K562 (cell line): ENCODE results near the gene PPP1R16B. TPM values are rescaled to one million over a fixed set of nuclear protein-coding genes. Genes with fewer than 3 reads are reported as not detected.

Experiments
- ATAC-seq: fragments of 200-7000 bp; cut with Tn5 transposase; 3 replicates; pipeline ENCODE4 v1.9.1; 2020; ENCODE audit warnings: moderate library complexity
- BruUV-seq: library from RNA; stranded (reverse); fragments of 400-500 nt; replicated peaks from 2 replicates; lab custom pipeline; 2021; lab: Mats Ljungman, UMichigan
- CTCF ChIA-PET: fragments of 300-600 bp; formaldehyde crosslinking; extraction: SDS; loops from one replicate; lab custom pipeline; 2021; ENCODE audit warnings: low intra/inter-chr PET ratio; lab: Yijun Ruan, JAX
- POLR2A ChIA-PET: fragments of 300-600, 350-650 bp; sonication (Branson Sonifier 250); formaldehyde crosslinking; extraction: SDS; loops from one replicate; lab custom pipeline; 2021; ENCODE audit warnings: antibody characterized with exemption, inconsistent platforms; lab: Yijun Ruan, JAX
- DNase-seq, 4 experiments: peaks; one replicate each; pipeline versions ENCODE4 v3.0.0 to v3.0.0-alpha.2; 2011 to 2018; ENCODE audit warnings: low spot score in 3 of 4, mixed read lengths in 3 of 4; ENCODE audit errors: extremely low read depth in 1 of 4
- FAIRE-seq: peaks from 2 replicates; lab custom pipeline; 2011; peaks lifted over from hg19 to GRCh38; lab: Jason Lieb, UNC
- H2AFZ ChIP-seq: 2 replicates; pipeline ENCODE4 v1.6.0; 2011; ENCODE audit warnings: low read depth, low read length, control low read depth, inconsistent platforms
- H3K27ac ChIP-seq: fragments of 200-600 bp; 3 replicates; pipeline ENCODE4 v1.8.0; 2011; ENCODE audit warnings: low read depth, mild to moderate bottlenecking, control low read depth, inconsistent platforms, low read length, moderate library complexity, mixed read lengths; ENCODE audit errors: extremely low read depth
- H3K27me3 ChIP-seq, 2 experiments: fragments of 300-600 bp in 1 of 2; 2 replicates in 1 of 2; 3 replicates in 1 of 2; pipeline versions ENCODE4 v1.6.0 to v1.8.0; 2011; ENCODE audit warnings: inconsistent platforms in 2 of 2, low read length in 2 of 2, mild to moderate bottlenecking in 1 of 2, mixed read lengths in 1 of 2, moderate library complexity in 1 of 2; ENCODE audit not compliant: control insufficient read depth in 2 of 2, insufficient read depth in 2 of 2
- H3K36me3 ChIP-seq: fragments of 300-600 bp; 3 replicates; pipeline ENCODE4 v1.8.0; 2011; ENCODE audit warnings: mild to moderate bottlenecking, low read length, inconsistent platforms; ENCODE audit not compliant: control insufficient read depth, insufficient read depth
- H3K4me1 ChIP-seq, 2 experiments: fragments of 200-600 bp in 1 of 2; replicated peaks in 1 of 2; 2 replicates in 1 of 2; 3 replicates in 1 of 2; pipeline versions ENCODE4 v1.5.1 to v1.8.0; 2011; ENCODE audit warnings: inconsistent platforms in 2 of 2, low read length in 2 of 2, mild to moderate bottlenecking in 1 of 2, mixed read lengths in 1 of 2, moderate library complexity in 1 of 2; ENCODE audit not compliant: control insufficient read depth in 2 of 2, insufficient read depth in 2 of 2
- H3K4me2 ChIP-seq: 2 replicates; pipeline ENCODE4 v1.6.1; 2011; ENCODE audit warnings: low read length, control low read depth, inconsistent platforms, mixed read lengths; ENCODE audit not compliant: insufficient read depth
- H3K4me3 ChIP-seq: fragments of 200-600 bp; sonication (generic), shearing (Covaris generic); 2 replicates; pipeline ENCODE4 v1.5.1; 2016; ENCODE audit warnings: control low read depth, inconsistent platforms
- H3K79me2 ChIP-seq: fragments of 200-600 bp; 3 replicates; pipeline ENCODE4 v1.8.0; 2011; ENCODE audit warnings: low read length, inconsistent platforms; ENCODE audit not compliant: control insufficient read depth, insufficient read depth
- H3K9ac ChIP-seq, 2 experiments: 2 replicates each; pipeline versions ENCODE4 v1.6.0 to v1.6.1; 2011; ENCODE audit warnings: low read depth in 2 of 2, low read length in 2 of 2, control low read depth in 1 of 2, inconsistent platforms in 1 of 2, mild to moderate bottlenecking in 1 of 2, mixed read lengths in 1 of 2; ENCODE audit not compliant: insufficient read depth in 1 of 2
- H3K9me1 ChIP-seq: one replicate; pipeline ENCODE4 v1.6.0; 2011; ENCODE audit warnings: inconsistent platforms, mild to moderate bottlenecking, low read length, moderate library complexity; ENCODE audit not compliant: control insufficient read depth, insufficient read depth
- H3K9me3 ChIP-seq: replicated peaks from 2 replicates; pipeline ENCODE4 v1.5.1; 2011; ENCODE audit warnings: low read depth, low read length, inconsistent platforms; ENCODE audit not compliant: control insufficient read depth, insufficient read depth
- H4K20me1 ChIP-seq: replicated peaks from 2 replicates; pipeline ENCODE4 v1.6.1; 2011; ENCODE audit warnings: low read length, inconsistent platforms, mixed read lengths; ENCODE audit not compliant: control insufficient read depth, insufficient read depth
- ELF2 ChIP-seq: fragments of 250-450 bp; sonication (Bioruptor Pico); IDR thresholded peaks from 2 replicates; pipeline ENCODE4 v1.5.0; 2021; ENCODE audit warnings: mild to moderate bottlenecking
- HMG20B ChIP-seq: fragments of 250-450 bp; sonication (Bioruptor Pico); IDR thresholded peaks from 2 replicates; pipeline ENCODE4 v1.5.0; 2021; ENCODE audit warnings: mild to moderate bottlenecking
- HNRNPH1 ChIP-seq: fragments of 200-400 bp; formaldehyde crosslinking; optimal IDR thresholded peaks from 2 replicates; pipeline ENCODE3; 2017; ENCODE audit warnings: low read depth, mild to moderate bottlenecking, low read length, moderate library complexity
- KLF10 ChIP-seq: fragments of 250-450 bp; sonication (Bioruptor Pico); IDR thresholded peaks from 2 replicates; pipeline ENCODE4 v1.6.1; 2021; ENCODE audit warnings: matching md5 sums
- MCM2 ChIP-seq: fragments of 450-650 bp; IDR thresholded peaks from 2 replicates; pipeline ENCODE4 v1.6.1; 2017; ENCODE audit warnings: low read depth, mild to moderate bottlenecking
- MCM5 ChIP-seq: fragments of 450-650 bp; IDR thresholded peaks from 2 replicates; pipeline ENCODE4 v1.6.1; 2016; ENCODE audit warnings: low read depth
- PRPF4 ChIP-seq: fragments of 200-400 bp; formaldehyde crosslinking; IDR thresholded peaks from one replicate; pipeline ENCODE4 v1.6.1; 2017; ENCODE audit warnings: low read length, low read depth, mild to moderate bottlenecking; ENCODE audit not compliant: insufficient read depth, poor library complexity, severe bottlenecking
- RBM39 ChIP-seq: fragments of 200-400 bp; formaldehyde crosslinking; optimal IDR thresholded peaks from 2 replicates; pipeline ENCODE3; 2018; ENCODE audit warnings: low read depth, low read length
- SETDB1 ChIP-seq: IDR thresholded peaks from one replicate; pipeline ENCODE4 v1.6.1; 2012; ENCODE audit warnings: low read length, control low read depth, inconsistent platforms
- SLC30A9 ChIP-seq: fragments of 250-450 bp; sonication (Bioruptor Pico); IDR thresholded peaks from 2 replicates; pipeline ENCODE4 v1.8.0; 2022; ENCODE audit warnings: mild to moderate bottlenecking, moderate library complexity
- SMAD2 ChIP-seq: fragments of 150-350 bp; IDR thresholded peaks from 2 replicates; pipeline ENCODE4 v1.6.1; 2014; ENCODE audit warnings: low read depth, mild to moderate bottlenecking, low read length
- SMARCE1 ChIP-seq: fragments of 450-650 bp; IDR thresholded peaks from 2 replicates; pipeline ENCODE4 v1.7.1; 2016; ENCODE audit warnings: mild to moderate bottlenecking
- in situ Hi-C: fragments of 300-500 bp; cut with MboI; formaldehyde crosslinking; loops from 4 replicates; pipeline ENCODE4 v1.15.0; 2018; ENCODE audit warnings: inconsistent platforms, mixed read lengths
- intact Hi-C: fragments of 100-400 bp; cut with micrococcal nuclease; formaldehyde crosslinking; loops from 2 replicates; pipeline ENCODE4 v1.14.2; 2022
- polyA plus RNA-seq, 8 experiments: library from polyadenylated mRNA; depleted of rRNA in 4 of 8; stranded (reverse) in 5 of 8; unstranded in 3 of 8; fragments of >200 nt; fragmentation: Nextera tagmentation in 2 of 8; fragmentation: Illumina TruSeq in 1 of 8; extraction: Ambion mirVana in 2 of 8; extraction: Trizol in 1 of 8; gene quantifications; 2 replicates each; pipeline versions ENCODE4 v1.2.1 to v1.2.3, GENCODE V29; 2011 to 2014; ENCODE audit warnings: inconsistent platforms in 1 of 8, missing spikeins in 1 of 8
- total RNA-seq, 7 experiments: library from RNA; depleted of rRNA in 6 of 7; stranded (reverse); fragments of >200 nt in 6 of 7; fragmentation: Illumina TruSeq in 2 of 7; extraction: Trizol in 2 of 7; gene quantifications; 2 replicates each; pipeline versions ENCODE4 v1.2.1 to v1.2.3, GENCODE V29; 2011 to 2021; ENCODE audit warnings: low replicate concordance in 1 of 7
- TF ChIP-seq, protein P1 (sequence below): fragments of 450-650 bp; formaldehyde crosslinking; IDR thresholded peaks from 2 replicates; pipeline ENCODE4 v1.4.0; 2022; ENCODE audit warnings: mild to moderate bottlenecking, moderate library complexity
- TF ChIP-seq, protein P2 (sequence below): fragments of 450-650 bp; formaldehyde crosslinking; IDR thresholded peaks from 2 replicates; pipeline ENCODE4 v1.4.0; 2020; ENCODE audit warnings: mild to moderate bottlenecking, moderate library complexity
- TF ChIP-seq, protein P3 (sequence below): sonication (generic); formaldehyde crosslinking; IDR thresholded peaks from 2 replicates; pipeline ENCODE4 v1.8.0; 2022; ENCODE audit warnings: missing genetic modification reagents, mild to moderate bottlenecking, borderline replicate concordance

Gene PPP1R16B
- total and polyA plus RNA-seq, 9 of the 15 experiments (the other 6 are each of a cell fraction or from before 2014, with no cell fraction given) = 1.5 to 11.5 (median 6.8) TPM

DNA sequence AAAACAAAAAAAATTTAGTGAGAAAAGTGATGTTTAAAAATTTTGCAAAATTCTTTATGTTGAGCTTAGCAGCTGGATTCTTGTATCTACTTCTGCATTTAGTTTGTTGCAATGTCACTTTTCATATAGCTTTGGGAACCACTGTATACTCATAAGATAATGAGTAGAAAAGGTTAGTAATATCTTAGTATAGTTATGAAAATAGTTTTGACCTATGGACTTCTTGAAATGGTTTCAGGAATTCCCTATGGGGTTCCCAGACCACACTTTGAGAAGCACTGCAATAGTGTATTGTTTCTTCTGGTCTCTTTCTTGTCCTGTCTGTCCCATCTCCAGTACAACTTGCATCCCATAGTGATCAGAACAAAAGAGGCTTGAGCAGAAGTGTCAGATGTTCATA lies 29.4 kb downstream of the PPP1R16B start:
- POLR2A ChIA-PET = interaction anchor here (1.0 to 1.7 kb wide), 3 partner anchors 9 to 107 kb away, joined by 3 to 4 read pairs (median 3); partner anchors contain the start of gene PPP1R16B
- intact Hi-C loops = no loop called here
- H3K27ac ChIP-seq = no peak overlapping the region

More for the DNA sequence above, 29.4 kb downstream of the PPP1R16B start:
- Histone ChIP-seq H3K27me3 (no peaks in the 10 kb centered on the region), H3K4me1 (peaks cover 13 to 14% of the 10 kb centered on the region in 2 experiments), H3K9ac (no peak overlapping the region), H3K9me3 (no peaks in the 10 kb centered on the region), H3K4me2 (no peak overlapping the region), H4K20me1 (no peaks in the 10 kb centered on the region), H3K79me2 (no peaks in the 10 kb centered on the region), H3K36me3 (no peaks in the 10 kb centered on the region)
- FAIRE-seq = no peak
- DNase-seq = no peak
- ATAC-seq = no peak
- BruUV-seq = no TSS peak
- no peak for TF ChIP-seq MCM5
- TF ChIP-seq SETDB1 = no peak
- TF ChIP-seq MCM2 = no peak
- no peak for TF ChIP-seq HNRNPH1
- no peak for TF ChIP-seq SMAD2
- TF ChIP-seq HMG20B (CRISPR knock-in tag) = no peak
- TF ChIP-seq ELF2 = no peak
- no peak for TF ChIP-seq PRPF4
- no peak for TF ChIP-seq SMARCE1
- TF ChIP-seq, protein P1, sequence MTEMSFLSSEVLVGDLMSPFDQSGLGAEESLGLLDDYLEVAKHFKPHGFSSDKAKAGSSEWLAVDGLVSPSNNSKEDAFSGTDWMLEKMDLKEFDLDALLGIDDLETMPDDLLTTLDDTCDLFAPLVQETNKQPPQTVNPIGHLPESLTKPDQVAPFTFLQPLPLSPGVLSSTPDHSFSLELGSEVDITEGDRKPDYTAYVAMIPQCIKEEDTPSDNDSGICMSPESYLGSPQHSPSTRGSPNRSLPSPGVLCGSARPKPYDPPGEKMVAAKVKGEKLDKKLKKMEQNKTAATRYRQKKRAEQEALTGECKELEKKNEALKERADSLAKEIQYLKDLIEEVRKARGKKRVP (CRISPR knock-in tag) = no peak
- TF ChIP-seq, protein P2, sequence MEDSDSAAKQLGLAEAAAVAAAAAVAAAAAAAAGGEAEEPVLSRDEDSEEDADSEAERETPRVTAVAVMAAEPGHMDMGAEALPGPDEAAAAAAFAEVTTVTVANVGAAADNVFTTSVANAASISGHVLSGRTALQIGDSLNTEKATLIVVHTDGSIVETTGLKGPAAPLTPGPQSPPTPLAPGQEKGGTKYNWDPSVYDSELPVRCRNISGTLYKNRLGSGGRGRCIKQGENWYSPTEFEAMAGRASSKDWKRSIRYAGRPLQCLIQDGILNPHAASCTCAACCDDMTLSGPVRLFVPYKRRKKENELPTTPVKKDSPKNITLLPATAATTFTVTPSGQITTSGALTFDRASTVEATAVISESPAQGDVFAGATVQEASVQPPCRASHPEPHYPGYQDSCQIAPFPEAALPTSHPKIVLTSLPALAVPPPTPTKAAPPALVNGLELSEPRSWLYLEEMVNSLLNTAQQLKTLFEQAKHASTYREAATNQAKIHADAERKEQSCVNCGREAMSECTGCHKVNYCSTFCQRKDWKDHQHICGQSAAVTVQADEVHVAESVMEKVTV (CRISPR knock-in tag) = no peak
- TF ChIP-seq SLC30A9 (CRISPR knock-in tag) = no peak
- TF ChIP-seq KLF10 (CRISPR knock-in tag) = no peak
- TF ChIP-seq, protein P3, sequence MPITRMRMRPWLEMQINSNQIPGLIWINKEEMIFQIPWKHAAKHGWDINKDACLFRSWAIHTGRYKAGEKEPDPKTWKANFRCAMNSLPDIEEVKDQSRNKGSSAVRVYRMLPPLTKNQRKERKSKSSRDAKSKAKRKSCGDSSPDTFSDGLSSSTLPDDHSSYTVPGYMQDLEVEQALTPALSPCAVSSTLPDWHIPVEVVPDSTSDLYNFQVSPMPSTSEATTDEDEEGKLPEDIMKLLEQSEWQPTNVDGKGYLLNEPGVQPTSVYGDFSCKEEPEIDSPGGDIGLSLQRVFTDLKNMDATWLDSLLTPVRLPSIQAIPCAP (CRISPR knock-in tag) = no peak
- no peak for TF ChIP-seq RBM39
- TF ChIP-seq, all 486 proteins: peak for 0
- Histone ChIP-seq H3K4me3 (no peak overlapping the region), H3K9me1 (no peaks in the 10 kb centered on the region), H2AFZ (no peak overlapping the region)
- in situ Hi-C loops = no loop called here
- CTCF ChIA-PET = no interaction called here
